Skin epidermis (tissue), 12 donors: ENCODE results near the gene METTL8.
A peak's percentile ranks its signal among the peaks of the same experiment; 100 is the strongest.
"Not testable (repeated sequence)": the region's sequence is repeated elsewhere in the genome, so short reads cannot be mapped to it uniquely, and the experiment has no call there.

Experiments
- H3K27ac ChIP-seq, 21 experiments: fragments of 200-600 bp; sonication (generic) in 11 of 21; one replicate each; pipeline ENCODE4 v1.5.0; 2020; ENCODE audit warnings: mild to moderate bottlenecking in 3 of 21, inconsistent platforms in 2 of 21, moderate library complexity in 2 of 21
- H3K4me3 ChIP-seq, 7 experiments: fragments of 200-600 bp; sonication (generic) in 2 of 7; one replicate each; pipeline ENCODE4 v1.5.0; 2020; ENCODE audit warnings: inconsistent platforms in 2 of 7, mild to moderate bottlenecking in 2 of 7, moderate library complexity in 1 of 7

Gene METTL8

DNA sequence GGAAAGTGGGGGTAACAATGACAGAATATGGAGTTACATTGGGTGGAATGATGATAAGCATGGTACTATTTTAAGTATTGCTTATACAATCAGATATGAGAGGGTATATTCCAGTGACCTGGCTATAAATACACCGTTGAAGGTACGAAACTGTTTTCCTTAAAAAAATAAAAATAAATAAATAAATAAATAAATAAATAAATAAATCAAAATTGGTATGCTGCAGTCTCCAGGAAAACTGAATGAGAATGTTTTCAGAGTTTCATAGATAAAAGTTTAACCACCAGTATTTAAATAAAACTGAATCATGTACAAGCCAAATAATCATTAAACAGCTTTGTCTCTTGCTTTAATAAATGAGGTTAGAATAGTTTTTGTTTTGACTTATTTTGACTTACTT lies 71.4 kb downstream of the METTL8 start:
- H3K4me3 ChIP-seq = no peak overlapping the region

DNA sequence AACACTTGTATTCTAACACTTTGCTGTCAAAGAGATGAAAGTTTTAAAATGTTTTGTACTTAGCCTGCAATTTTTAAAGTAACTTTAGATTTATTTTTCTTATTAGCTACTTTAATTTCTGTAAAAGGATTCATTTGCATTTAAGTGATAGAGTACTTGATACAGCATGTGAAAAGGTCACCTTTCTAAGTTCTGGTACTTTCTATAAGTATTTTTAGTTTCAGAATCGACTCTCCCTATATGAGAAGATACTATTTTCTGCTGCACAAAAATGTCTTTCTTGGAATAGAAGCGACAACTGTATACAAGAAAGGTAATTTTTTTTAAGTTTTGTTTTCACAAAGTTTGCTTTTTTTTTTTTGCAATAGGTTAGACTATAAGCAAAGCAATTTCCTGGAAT lies 72.9 kb downstream of the METTL8 start:
- Histone ChIP-seq H3K4me3 (no peak overlapping the region), H3K27ac (no peak overlapping the region)

More for the DNA sequence above, 71.4 kb downstream of the METTL8 start:
- H3K27ac ChIP-seq = no peak overlapping the region

DNA sequence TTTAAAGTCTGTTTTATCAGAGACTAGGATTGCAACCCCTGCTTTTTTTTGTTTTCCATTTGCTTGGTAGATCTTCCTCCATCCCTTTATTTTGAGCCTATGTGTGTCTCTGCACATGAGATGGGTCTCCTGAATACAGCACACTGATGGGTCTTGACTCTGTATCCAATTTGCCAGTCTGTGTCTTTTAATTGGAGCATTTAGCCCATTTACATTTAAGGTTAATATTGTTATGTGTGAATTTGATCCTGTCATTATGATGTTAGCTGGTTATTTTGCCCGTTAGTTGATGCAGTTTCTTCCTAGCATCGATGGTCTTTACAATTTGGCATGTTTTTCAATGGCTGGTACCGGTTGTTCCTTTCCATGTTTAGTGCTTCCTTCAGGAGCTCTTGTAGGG lies 80.0 kb downstream of the METTL8 start:
- not testable (repeated sequence) for H3K4me3 ChIP-seq, H3K27ac ChIP-seq

DNA sequence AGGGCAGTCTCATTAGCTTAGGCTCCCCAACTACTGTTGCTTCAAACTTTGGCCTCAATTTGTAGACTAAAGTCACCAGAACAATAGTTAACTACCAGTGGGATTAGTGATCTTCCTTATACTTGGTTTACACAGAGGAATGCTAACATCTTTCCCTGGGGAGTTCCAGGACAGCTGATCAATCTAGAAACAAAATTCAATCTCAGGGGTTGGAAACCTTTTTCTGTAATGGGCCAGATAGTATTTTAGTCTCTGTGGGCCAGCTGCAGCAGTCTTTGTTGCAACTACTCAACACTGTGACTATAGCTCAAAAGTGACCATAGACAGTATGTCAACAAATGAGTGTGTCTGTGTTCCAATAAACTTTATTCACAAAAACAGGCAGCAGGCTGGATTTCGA lies 85.7 kb downstream of the METTL8 start:
- H3K27ac ChIP-seq = peak overlapping the region in 1 of 21 experiments; percentile 34
- H3K4me3 ChIP-seq = no peak overlapping the region

DNA sequence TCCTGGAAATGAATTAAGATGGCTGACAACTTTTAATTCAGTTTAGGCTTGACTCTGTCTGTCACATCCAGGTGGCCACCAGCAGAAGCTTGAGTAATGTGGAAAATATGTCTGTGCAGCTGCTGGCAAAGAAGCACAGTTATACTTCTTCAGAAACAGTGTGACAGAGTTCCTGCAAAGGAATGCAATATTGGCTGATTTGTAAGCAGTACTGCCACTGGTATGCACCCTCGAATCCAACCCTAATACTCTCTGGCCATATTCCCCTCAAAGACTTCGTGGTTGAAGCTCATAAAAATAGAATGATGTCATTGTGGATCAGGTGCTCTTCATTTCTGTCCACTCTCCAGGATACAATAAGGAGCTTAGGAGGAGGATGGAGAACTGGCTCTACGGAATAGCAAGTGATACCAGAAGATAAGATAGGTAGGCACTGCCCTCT lies 86.2 kb downstream of the METTL8 start:
- Histone ChIP-seq H3K4me3 (no peak overlapping the region), H3K27ac (peak overlapping the region in 2 of 21 experiments; percentile 33 to 34)

DNA sequence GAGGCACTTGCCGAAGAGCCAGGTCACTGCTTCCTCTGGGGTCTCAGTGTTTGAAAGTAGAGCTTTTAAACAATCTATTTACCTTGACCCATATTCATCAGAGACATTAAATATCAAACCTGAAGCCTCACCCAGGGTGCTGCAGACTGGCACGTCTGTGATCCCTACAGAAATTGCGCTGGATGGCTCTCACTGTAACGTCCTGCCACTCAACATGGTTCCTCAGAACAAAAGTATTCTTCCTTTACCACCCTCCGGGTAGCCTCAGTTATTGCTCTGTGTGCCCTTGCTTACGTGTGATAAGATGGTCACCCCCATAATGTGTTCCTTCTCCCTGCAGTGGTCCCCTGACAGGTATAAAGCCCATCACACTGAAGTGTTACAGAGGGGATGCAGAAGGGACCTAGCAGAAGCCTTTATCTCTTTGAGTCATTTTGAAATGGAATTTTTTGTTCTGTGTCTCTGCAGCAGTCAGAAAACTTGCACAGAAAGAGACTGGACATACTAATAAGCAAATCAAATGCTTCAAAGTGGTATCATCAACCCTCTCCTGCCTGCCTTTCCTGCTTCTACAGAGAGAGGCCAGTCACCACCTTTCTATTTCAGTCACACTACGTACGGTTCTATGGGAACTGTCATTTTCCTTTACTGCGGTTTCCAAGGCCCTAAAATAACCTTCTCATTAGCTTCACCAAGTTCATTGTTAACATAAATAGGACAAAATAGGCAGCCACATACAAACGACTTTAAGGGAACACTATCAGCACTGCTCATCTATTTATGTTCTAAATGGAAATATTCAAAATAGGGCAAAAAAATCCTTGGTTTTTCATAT lies 86.8 kb downstream of the METTL8 start:
- no peak overlapping the region for H3K4me3 ChIP-seq
- H3K27ac ChIP-seq = peak overlapping the region in 3 of 21 experiments; percentile 5 to 33 (median 27)

DNA sequence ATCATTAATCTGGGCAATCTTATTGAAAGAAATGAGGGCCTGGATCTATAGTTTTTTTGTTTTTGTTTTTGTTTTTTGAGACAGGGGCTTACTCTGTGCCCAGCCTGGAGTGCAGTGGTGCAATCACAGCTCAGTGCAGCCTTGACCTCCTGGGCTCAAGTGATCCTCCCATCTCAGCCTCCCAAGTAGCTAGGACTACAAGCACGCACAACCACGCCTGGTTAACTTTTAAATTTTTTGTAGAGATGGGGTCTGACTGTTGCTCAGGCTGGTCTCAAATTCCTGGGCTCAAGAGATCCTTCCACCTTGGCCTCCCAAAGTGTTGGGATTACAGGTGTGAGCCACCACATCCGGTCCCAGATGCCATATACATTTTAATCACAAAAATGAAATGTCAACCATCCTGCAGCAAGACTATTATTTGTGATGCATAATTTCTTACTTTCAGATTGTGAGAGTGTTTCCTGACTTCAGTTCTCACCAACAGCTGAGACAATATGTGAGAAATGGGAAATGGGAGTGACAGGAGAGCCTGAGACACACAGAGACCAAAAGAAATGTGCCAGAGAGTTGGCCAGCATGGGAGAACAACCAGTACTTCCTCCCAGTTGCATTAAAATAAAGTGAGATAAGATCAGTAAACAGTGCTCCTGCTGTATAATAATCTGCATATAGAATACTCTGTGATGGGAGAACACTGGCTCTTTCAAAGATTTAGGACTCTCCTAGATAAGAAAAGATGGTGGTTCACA lies 87.6 kb downstream of the METTL8 start:
- no peak overlapping the region for H3K4me3 ChIP-seq
- peak overlapping the region in 2 of 21 experiments; percentile 5 to 33 for H3K27ac ChIP-seq

DNA sequence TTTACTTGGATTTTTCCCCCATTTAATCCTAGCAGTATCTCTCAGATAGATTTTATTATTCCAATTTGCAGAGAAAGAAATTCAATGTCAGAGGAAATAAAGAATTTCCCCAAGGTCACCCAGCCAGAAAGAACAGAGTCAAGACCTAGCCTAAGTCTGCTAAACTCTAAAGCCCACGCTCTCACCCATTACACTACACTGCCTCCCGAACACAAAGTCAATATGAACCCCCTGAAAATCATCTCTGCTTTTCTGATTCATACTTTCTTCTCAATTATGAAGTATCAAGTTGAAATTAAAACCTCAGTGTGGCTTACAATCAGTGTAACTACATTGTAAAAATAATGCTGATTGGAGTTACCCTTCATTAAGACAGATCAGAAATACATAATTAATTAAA lies 89.6 kb downstream of the METTL8 start:
- no peak overlapping the region for H3K4me3 ChIP-seq
- H3K27ac ChIP-seq = no peak overlapping the region

DNA sequence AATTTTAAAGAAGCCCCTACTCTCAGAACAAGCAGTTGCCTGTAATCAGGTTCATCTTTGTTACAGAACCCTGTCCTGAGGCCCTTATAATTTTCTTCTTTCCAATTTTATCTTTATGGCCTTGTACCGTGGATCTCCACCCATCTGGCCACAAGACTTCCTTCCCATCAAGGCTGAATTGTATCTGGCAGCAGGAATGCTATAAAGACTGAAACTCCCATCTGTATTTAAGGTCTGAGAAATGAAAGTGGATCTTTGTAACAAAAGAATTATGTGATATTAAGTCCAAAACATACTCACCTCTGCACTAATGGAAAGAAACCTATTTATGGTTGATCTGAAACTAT lies 91.8 kb downstream of the METTL8 start:
- Histone ChIP-seq H3K27ac (peak overlapping the region in 2 of 21 experiments; percentile 7 to 21), H3K4me3 (no peak overlapping the region)

DNA sequence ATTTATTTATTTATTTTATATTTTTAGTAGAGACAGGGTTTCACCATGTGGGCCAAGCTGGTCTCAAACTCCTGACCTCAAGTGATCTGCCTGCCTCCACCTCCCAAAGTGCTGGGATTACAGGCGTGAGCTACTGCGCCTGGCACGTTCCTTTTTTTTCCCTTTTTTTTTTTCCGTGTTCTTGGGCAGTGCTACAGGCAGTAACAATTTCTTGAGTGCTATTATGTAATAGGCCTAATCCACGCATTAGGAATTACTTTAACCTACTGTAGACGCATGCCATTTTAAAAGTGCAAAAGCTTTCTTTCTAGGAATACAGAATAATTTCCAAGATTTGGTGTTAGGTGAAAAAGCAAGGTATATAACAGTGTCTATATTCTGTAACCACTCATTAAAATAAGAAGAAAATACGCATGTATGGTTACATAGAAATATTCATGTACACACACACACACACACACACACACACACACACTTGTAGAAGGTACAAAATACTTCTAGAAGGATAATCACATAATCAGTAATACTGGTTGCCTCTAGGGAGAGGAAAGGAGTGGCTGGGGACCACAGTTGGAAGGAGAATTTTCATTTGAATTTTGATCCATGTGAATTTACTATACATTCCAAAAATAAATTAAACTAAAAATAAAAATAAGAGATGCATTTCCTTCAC lies 92.3 kb downstream of the METTL8 start:
- Histone ChIP-seq H3K4me3 (no peak overlapping the region), H3K27ac (peak overlapping the region in 1 of 21 experiments; percentile 7)

DNA sequence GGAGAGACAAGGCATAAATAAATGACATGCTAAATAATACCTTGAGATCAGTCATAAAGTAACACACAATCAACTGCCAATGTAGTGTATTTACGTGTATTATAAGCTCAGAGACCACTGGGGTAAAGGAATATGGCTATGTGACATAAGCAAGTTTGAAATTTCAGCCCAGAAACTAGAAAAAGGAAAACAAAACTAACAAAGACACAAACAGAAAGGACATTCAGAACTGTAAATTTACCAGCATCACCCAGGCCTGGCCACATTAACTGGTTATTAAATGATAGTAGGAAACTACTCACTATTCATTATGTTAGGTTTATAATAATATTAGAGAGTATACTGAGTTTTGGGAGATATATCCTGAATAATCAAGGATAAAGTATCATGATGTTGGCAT lies 98.8 kb downstream of the METTL8 start:
- no peak overlapping the region for H3K4me3 ChIP-seq
- no peak overlapping the region for H3K27ac ChIP-seq

DNA sequence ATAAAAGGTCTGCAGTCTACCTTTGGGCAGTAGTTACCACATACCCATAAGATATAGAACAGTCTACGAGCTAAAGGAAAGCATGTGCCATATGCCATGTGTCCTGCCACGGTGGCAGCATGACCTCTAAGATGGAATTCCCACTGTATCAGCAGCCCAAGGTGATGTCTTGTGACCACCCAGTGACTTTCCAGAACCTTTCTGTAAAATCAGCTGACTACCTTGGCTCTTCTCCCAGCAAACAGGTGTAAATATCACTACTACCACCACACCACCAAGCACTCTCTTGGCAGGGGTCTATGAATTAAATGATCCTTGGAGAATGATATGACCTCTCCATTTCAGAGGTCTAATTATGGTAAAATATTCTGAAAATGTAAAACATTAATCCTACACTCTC lies 99.6 kb downstream of the METTL8 start:
- H3K27ac ChIP-seq = peak overlapping the region in 1 of 21 experiments; percentile 5
- no peak overlapping the region for H3K4me3 ChIP-seq

DNA sequence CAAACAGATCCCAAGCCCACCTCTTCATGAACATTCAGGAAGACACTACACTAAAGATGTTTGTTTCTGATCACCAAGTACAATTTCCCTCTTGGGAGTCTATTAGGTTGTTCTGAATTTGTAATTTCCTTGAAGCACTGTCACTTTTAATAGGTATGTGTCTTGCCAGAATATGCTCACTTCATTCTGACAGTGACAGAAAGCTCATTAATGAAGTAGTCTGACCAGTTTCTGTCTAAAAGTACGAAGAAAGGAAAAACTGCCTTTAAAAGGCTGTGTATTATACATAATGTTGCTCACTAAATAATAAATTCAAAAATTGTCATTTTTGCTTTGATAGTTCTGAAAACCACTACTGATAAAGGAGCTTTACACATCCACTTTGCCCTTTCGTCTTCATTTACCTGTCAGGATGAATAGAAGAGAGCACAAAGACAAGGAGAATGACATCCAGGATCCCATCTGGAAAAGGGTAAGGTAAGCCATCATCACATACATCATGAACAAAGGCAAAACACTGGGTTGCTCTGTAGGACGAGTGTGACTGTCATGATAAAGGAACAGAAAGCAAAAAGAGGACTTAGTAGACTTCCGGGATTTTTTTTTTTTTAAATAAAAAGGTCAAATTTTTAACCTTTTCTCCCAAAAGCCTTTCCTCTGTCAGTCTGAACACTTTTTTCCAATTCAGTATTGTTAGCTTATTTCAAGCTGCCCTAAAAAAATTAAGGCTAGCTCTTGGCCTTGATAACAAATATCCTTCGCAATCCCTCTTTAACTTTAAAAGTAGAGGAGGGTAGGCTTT lies 103.4 kb downstream of the METTL8 start:
- peak overlapping the region in 4 of 21 experiments; percentile 7 to 71 (median 60) for H3K27ac ChIP-seq
- no peak overlapping the region for H3K4me3 ChIP-seq

DNA sequence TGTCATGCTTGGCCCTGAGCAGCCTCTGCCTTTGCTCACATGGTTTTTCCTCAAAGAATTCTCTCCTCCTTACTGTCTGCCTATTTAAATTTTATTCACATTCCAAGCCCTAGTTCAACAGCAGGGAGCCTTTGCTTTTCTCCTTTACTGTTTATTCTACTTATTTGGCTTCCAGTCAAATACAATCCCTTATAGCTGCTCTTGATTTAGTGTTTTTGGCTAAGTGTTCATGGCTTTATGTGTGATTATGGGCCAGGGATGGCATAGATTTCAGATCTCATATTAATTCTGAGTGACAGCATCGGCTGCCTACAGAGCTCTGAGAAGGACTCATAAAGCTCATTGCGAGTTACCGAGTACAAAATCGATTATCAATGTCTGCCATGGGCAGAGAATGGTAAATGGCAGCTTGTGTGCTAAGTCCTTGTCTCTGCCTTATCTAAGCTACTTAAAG lies 106.7 kb downstream of the METTL8 start:
- Histone ChIP-seq H3K27ac (peak overlapping the region in 6 of 21 experiments; percentile 3 to 74 (median 14)), H3K4me3 (no peak overlapping the region)

DNA sequence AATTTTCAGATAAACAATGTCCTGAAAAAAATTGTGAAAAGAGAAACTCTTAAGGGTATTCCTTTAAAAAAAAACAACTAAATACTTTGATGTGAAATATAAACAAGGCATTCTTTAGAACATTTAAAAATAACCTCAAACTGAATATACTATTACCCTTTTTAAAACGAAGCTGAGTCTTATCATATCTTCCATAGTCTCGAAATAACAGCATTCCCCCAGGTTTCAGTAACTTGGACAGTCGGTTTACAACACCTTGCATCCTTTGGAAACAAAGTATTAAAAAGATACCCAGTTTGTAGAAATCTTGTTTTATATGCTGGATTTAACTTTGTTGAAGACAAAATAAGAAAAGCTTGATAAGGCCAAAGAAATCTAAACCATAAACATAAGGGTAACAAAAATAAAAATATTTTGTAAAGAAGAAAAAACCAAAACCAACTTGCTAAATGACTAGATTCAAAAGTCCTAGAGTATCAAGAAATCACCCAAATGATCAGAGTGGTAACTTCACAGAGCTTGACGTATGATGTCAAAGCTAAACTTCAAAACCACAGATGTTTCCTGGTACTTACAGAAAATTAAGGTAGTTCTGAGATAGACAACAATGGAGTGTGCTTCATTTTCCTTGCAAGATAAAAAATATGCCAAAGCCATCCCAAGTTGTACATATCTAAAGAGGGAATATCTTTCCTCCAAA lies 107.8 kb downstream of the METTL8 start:
- Histone ChIP-seq H3K27ac (peak overlapping the region in 6 of 21 experiments; percentile 12 to 75 (median 56)), H3K4me3 (no peak overlapping the region)

DNA sequence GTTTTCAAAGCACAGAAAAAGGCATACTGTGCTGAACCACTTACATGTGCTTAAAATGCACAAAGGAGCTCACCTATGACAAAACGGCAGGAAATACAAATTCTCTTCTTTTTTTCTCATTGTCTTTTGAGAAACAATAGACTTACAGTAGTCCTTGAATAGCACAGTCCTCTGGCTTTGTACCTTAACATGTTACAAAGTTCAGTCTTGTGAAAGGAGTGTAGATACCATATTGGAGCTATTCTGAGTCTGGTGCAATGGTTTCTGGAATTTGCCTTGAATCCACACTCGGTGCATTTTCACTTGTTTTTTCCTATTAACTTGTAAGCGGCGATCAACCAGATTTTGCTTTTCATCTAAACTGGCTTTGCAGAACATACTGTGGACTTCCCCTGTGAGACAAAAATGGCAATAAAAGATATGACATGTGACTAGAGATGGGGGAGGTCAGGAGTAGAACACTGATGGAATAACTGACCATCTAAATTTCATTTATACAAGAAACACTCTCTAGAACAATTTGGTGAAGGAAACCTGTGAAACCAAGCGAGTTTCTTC lies 109.7 kb downstream of the METTL8 start:
- H3K27ac ChIP-seq = peak overlapping the region in 5 of 21 experiments; percentile 18 to 75 (median 62)
- H3K4me3 ChIP-seq = peak overlapping the region in 1 of 7 experiments; percentile 4

DNA sequence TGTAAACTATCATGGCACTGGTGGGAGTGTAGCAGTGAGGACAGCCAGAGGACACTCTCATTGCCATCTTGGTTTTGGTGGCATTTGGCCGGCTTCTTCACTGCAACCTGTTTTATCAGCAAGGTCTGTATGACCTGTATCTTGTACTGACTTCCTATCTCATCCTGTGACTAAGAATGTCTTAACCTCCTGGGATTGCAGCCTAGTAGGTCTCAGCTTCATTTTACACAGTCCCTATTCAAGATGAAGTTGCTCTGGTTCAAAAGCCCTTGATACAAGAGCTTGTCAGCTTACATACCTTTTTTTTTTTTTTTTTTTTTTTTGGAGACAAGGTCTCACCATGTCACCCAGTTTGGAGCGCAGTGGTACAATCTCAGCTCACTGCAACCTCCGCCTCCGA lies 110.9 kb downstream of the METTL8 start:
- H3K4me3 ChIP-seq = no peak overlapping the region
- peak overlapping the region in 2 of 21 experiments; percentile 13 to 74 for H3K27ac ChIP-seq

DNA sequence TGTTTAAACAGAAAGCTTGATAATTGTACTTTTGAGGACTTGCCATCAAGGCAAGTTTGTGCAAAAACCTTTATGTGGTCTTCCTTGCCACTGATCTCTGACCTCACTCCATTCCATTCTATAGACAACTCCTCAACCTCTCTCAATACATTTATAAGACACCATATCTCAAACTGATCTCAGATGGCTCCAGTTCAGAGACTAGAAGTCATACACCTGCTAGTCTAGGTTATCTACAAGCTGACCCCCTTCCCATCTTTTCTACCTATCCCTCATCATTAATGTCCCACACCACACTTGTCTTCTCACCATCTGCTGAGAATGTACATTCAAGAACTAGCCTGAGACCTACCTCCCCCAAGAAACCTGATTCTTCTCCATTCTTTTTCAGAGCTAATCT lies 113.1 kb downstream of the METTL8 start:
- Histone ChIP-seq H3K27ac (peak overlapping the region in 2 of 21 experiments; percentile 19 to 68), H3K4me3 (no peak overlapping the region)
